Right atrium auricular region (tissue), 2 donors: ENCODE data around the gene RANBP3. TPM values are rescaled to one million over a fixed set of nuclear protein-coding genes. Genes with fewer than 3 reads are reported as not detected.
A peak's percentile ranks its signal among the peaks of the same experiment; 100 is the strongest.

Source experiments
- DNase-seq: peaks from one replicate; pipeline ENCODE4 v3.0.0-alpha.2; 2019; ENCODE audit warnings: low spot score
- H3K27ac ChIP-seq, 2 donors: fragments of 200-600 bp; sonication (generic); 1 replicate in 1 of 2; 2 replicates in 1 of 2; pipeline ENCODE4 v1.5.1; 2016 to 2019
- H3K27me3 ChIP-seq, 2 donors: fragments of 200-600 bp; sonication (generic); one replicate each; pipeline versions ENCODE4 v1.5.1 to v1.6.0; 2017 to 2019
- H3K36me3 ChIP-seq: fragments of 200-600 bp; sonication (generic); one replicate; pipeline ENCODE4 v1.5.1; 2016
- H3K4me1 ChIP-seq, 2 donors: fragments of 200-600 bp; sonication (generic); one replicate each; pipeline versions ENCODE4 v1.5.1 to v1.6.0; 2017 to 2019
- H3K4me3 ChIP-seq, 2 donors: fragments of 200-600 bp; sonication (generic); 1 replicate in 1 of 2; 2 replicates in 1 of 2; pipeline ENCODE4 v1.5.1; 2017 to 2019; ENCODE audit warnings: mild to moderate bottlenecking in 1 of 2, moderate library complexity in 1 of 2
- H3K9me3 ChIP-seq, 2 donors: fragments of 200-600 bp; sonication (generic); one replicate each; pipeline ENCODE4 v1.5.1; 2019
- total RNA-seq, 2 donors: library from RNA; depleted of rRNA; stranded (reverse); fragments of >200 nt; gene quantifications; one replicate each; pipeline ENCODE4 v1.1.0, GENCODE V29; 2016
- TF ChIP-seq, protein P1 (sequence below), 2 donors: fragments of 200-600 bp; sonication (generic); IDR thresholded peaks; one replicate each; pipeline ENCODE4 v1.5.1; 2019; ENCODE audit warnings: antibody characterized with exemption in 2 of 2

Gene RANBP3
- total RNA-seq, 2 donors from 2014 or later, result 53.6 to 54.7 TPM

- Histone ChIP-seq H3K4me1 (peaks cover 0 to 100% of the 10 kb centered on the region in 2 donors), H3K9me3 (no peaks in the 10 kb centered on the region), H3K4me3 (no peak overlapping the region), H3K27me3 (no peaks in the 10 kb centered on the region), H3K27ac (peak overlapping the region; percentile 79 to 86), H3K36me3 (no peaks in the 10 kb centered on the region)
- no peak for DNase-seq
- TF ChIP-seq, protein P1, sequence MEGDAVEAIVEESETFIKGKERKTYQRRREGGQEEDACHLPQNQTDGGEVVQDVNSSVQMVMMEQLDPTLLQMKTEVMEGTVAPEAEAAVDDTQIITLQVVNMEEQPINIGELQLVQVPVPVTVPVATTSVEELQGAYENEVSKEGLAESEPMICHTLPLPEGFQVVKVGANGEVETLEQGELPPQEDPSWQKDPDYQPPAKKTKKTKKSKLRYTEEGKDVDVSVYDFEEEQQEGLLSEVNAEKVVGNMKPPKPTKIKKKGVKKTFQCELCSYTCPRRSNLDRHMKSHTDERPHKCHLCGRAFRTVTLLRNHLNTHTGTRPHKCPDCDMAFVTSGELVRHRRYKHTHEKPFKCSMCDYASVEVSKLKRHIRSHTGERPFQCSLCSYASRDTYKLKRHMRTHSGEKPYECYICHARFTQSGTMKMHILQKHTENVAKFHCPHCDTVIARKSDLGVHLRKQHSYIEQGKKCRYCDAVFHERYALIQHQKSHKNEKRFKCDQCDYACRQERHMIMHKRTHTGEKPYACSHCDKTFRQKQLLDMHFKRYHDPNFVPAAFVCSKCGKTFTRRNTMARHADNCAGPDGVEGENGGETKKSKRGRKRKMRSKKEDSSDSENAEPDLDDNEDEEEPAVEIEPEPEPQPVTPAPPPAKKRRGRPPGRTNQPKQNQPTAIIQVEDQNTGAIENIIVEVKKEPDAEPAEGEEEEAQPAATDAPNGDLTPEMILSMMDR (IDR thresholded peaks at IDR 0.05), result no peak
Observed at GRCh38 chr19:5956728-5957127, 21.2 kb downstream of the RANBP3 start.

DNA sequence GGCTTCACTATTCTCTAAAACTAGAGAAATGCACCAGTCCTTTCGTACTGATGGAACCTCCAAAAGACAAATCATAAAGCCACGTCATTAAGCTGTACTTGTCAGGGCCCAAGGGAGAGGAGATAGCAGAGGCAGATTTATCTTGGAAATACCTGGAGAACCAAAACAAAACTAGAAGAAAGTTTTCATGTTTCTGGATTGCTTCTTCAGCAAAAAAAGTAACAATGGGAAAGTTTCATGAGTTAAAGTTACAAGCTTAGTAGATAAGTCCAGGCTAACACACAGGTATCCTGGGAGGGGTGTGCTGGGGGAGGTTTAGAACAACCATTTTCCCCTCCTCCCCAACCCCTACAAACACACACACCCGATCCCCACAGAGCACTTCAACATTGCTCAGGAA is 21.6 kb downstream of the RANBP3 start:
- Histone ChIP-seq H3K36me3 (no peaks in the 10 kb centered on the region), H3K9me3 (no peaks in the 10 kb centered on the region), H3K4me3 (no peak overlapping the region), H3K27ac (peak overlapping the region; percentile 79 to 86), H3K27me3 (no peaks in the 10 kb centered on the region), H3K4me1 (peaks cover 0 to 100% of the 10 kb centered on the region in 2 donors)
- no peak for DNase-seq
- TF ChIP-seq, protein P1 (IDR thresholded peaks at IDR 0.05), result no peak

- no peak overlapping the region for H3K4me3 ChIP-seq
- no peaks in the 10 kb centered on the region for H3K9me3 ChIP-seq
- peak overlapping the region; percentile 85 to 86 for H3K27ac ChIP-seq
- DNase-seq, result no peak
- peaks cover 0 to 100% of the 10 kb centered on the region in 2 donors for H3K4me1 ChIP-seq
- no peaks in the 10 kb centered on the region for H3K36me3 ChIP-seq
- TF ChIP-seq, protein P1 (IDR thresholded peaks at IDR 0.05), result no peak
- H3K27me3 ChIP-seq, result no peaks in the 10 kb centered on the region
Observed at GRCh38 chr19:5955636-5955935, 22.4 kb downstream of the RANBP3 start.

GRCh38 chr19:5954293-5954692 is 23.6 kb downstream of the RANBP3 start:
- peak overlapping the region; percentile 85 to 86 for H3K27ac ChIP-seq
- peaks cover 0 to 100% of the 10 kb centered on the region in 2 donors for H3K4me1 ChIP-seq
- H3K27me3 ChIP-seq, result no peaks in the 10 kb centered on the region
- H3K4me3 ChIP-seq, result peak overlapping the region in 1 of 2 donors; percentile 17
- TF ChIP-seq, protein P1 (IDR thresholded peaks at IDR 0.05), result no peak
- DNase-seq, result no peak
- no peaks in the 10 kb centered on the region for H3K36me3 ChIP-seq
- H3K9me3 ChIP-seq, result no peaks in the 10 kb centered on the region

DNA sequence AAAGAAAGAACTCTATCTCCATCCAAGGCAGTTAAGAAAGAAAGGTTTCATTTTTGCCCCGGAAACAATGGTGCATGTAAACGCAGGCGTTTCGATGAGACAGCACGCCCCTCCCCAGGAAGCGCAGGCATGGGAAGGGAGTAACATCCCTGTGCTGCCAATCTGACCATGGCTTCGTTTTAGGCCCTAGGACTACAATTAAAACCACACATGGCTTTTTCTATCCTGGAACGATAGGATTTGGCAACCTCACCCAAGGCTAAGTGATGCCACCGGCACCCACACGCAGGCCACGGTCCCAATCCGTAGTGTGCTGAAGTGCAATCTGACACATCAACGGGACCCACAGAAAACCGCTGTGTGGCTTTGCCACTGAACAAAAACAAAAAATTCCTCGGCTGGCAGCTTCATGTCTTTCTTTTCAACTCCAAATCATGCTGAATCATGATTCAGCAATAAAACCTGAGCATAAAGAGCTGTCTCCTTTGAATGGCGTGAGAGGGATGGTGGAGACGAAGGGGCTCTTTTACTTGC is 24.2 kb downstream of the RANBP3 start:
- H3K4me3 ChIP-seq, result no peak overlapping the region

More for the DNA sequence above, 24.2 kb downstream of the RANBP3 start:
- Histone ChIP-seq H3K27ac (peak overlapping the region; percentile 85 to 86), H3K36me3 (no peaks in the 10 kb centered on the region), H3K27me3 (no peaks in the 10 kb centered on the region), H3K4me1 (peaks cover 0 to 100% of the 10 kb centered on the region in 2 donors), H3K9me3 (no peaks in the 10 kb centered on the region)
- DNase-seq, result no peak
- TF ChIP-seq, protein P1 (IDR thresholded peaks at IDR 0.05), result no peak
